PFSK-1 (cell line): ENCODE results near the gene ADAMTS17.

Source experiments
- REST ChIP-seq, 2 experiments: IDR thresholded peaks; 2 replicates each; pipeline versions ENCODE4 v1.6.1 to v1.8.0; 2011 to 2012; ENCODE audit warnings: low read depth in 2 of 2, low read length in 2 of 2, control low read depth in 1 of 2, inconsistent platforms in 1 of 2, mild to moderate bottlenecking in 1 of 2, moderate library complexity in 1 of 2; ENCODE audit not compliant: insufficient read depth in 1 of 2
- SIN3A ChIP-seq: IDR thresholded peaks from 2 replicates; pipeline ENCODE4 v1.6.1; 2012; ENCODE audit warnings: mild to moderate bottlenecking, low read length, moderate library complexity, borderline replicate concordance; ENCODE audit not compliant: insufficient read depth
- TAF1 ChIP-seq: IDR thresholded peaks from 2 replicates; pipeline ENCODE4 v1.6.1; 2012; ENCODE audit warnings: low read length, control low read depth, borderline replicate concordance; ENCODE audit not compliant: insufficient read depth

GRCh38 chr15:100256970-100257650 lies 84.7 kb downstream of the ADAMTS17 start:
- no peak for TF ChIP-seq REST (IDR thresholded peaks at IDR 0.05; ENCODE audit: insufficient read depth in 1 of 2, low read depth in 2 of 2, low read length in 2 of 2)
- no peak for TF ChIP-seq TAF1
- no peak for TF ChIP-seq SIN3A
